ENCODE measurements around the gene ARID1B. TPM values are rescaled to one million over a fixed set of nuclear protein-coding genes. Genes with fewer than 3 reads are reported as not detected.

The ARID1B gene
- total RNA-seq, 2 donors from 2014 or later, result 74.0 to 110 TPM

- TF ChIP-seq CTCF (conservative IDR thresholded peaks at IDR 0.05), result no peak
- H3K4me3 ChIP-seq (ENCODE audit: low read length), result no peak overlapping the region
- H3K27me3 Mint-ChIP-seq (ENCODE audit: insufficient read depth), result no peaks in the 10 kb centered on the region
- H3K27ac Mint-ChIP-seq, result no peak overlapping the region
- no peaks in the 10 kb centered on the region for H3K9me3 Mint-ChIP-seq
- WGBS, 2 experiments (ENCODE audit: insufficient coverage in 1 of 2, insufficient read length in 1 of 2), result 80 to 100% methylated on average over 1 of the region's 2 CpGs
- H3K4me1 Mint-ChIP-seq, result peaks cover 33% of the 10 kb centered on the region
- DNase-seq, result no peak
- H3K4me3 Mint-ChIP-seq, result no peak overlapping the region
- H3K27ac ChIP-seq (ENCODE audit: low read depth, low read length), result no peak overlapping the region
- no peak overlapping the region for H3K9ac ChIP-seq (ENCODE audit: extremely low read depth, low read length, poor library complexity, severe bottlenecking)
- H3K36me3 Mint-ChIP-seq (ENCODE audit: low read depth), result peaks cover 11% of the 10 kb centered on the region
- H3K36me3 ChIP-seq (ENCODE audit: control insufficient read depth, insufficient read depth, low read length), result no peaks in the 10 kb centered on the region
- no peaks in the 10 kb centered on the region for H3K27me3 ChIP-seq (ENCODE audit: control insufficient read depth, insufficient read depth, low read length, poor library complexity, severe bottlenecking)
- no peaks in the 10 kb centered on the region for H3K9me3 ChIP-seq (ENCODE audit: control insufficient read depth, low read length)
- H3K4me1 ChIP-seq (ENCODE audit: control insufficient read depth, insufficient read depth, low read length), result peaks cover 8% of the 10 kb centered on the region
Observed at GRCh38 chr6:157072128-157072527, 294.9 kb downstream of the ARID1B start.

GRCh38 chr6:157073596-157073995 lies 296.4 kb downstream of the ARID1B start:
- Mint-ChIP-seq H3K27ac (peak overlapping the region; percentile 67), H3K27me3 (ENCODE audit: insufficient read depth) (no peaks in the 10 kb centered on the region), H3K36me3 (ENCODE audit: low read depth) (peaks cover 11% of the 10 kb centered on the region), H3K9me3 (no peaks in the 10 kb centered on the region), H3K4me3 (no peak overlapping the region), H3K4me1 (peaks cover 33% of the 10 kb centered on the region)
- Histone ChIP-seq H3K27ac (ENCODE audit: low read depth, low read length) (no peak overlapping the region), H3K4me3 (ENCODE audit: low read length) (no peak overlapping the region), H3K4me1 (ENCODE audit: control insufficient read depth, insufficient read depth, low read length) (peaks cover 6% of the 10 kb centered on the region), H3K36me3 (ENCODE audit: control insufficient read depth, insufficient read depth, low read length) (no peaks in the 10 kb centered on the region), H3K27me3 (ENCODE audit: control insufficient read depth, insufficient read depth, low read length, poor library complexity, severe bottlenecking) (no peaks in the 10 kb centered on the region), H3K9me3 (ENCODE audit: control insufficient read depth, low read length) (no peaks in the 10 kb centered on the region), H3K9ac (ENCODE audit: extremely low read depth, low read length, poor library complexity, severe bottlenecking) (no peak overlapping the region)
- DNase-seq, result no peak
- peak; percentile 17 for TF ChIP-seq CTCF (conservative IDR thresholded peaks at IDR 0.05)
- WGBS, 2 experiments (ENCODE audit: insufficient coverage in 1 of 2, insufficient read length in 1 of 2), result 78 to 81% methylated on average over 2 to 4 of the region's 4 CpGs

GRCh38 chr6:157074969-157075368 lies 297.8 kb downstream of the ARID1B start:
- no peak for TF ChIP-seq CTCF (conservative IDR thresholded peaks at IDR 0.05)
- Mint-ChIP-seq H3K27me3 (ENCODE audit: insufficient read depth) (no peaks in the 10 kb centered on the region), H3K36me3 (ENCODE audit: low read depth) (peaks cover 11% of the 10 kb centered on the region), H3K27ac (no peak overlapping the region), H3K9me3 (no peaks in the 10 kb centered on the region), H3K4me3 (no peak overlapping the region), H3K4me1 (peaks cover 28% of the 10 kb centered on the region)
- WGBS, 2 experiments (ENCODE audit: insufficient coverage in 1 of 2, insufficient read length in 1 of 2), result 100% methylated on average over 1 of the region's 1 CpG; no CpG with 5 or more reads in 1 of the 2 experiments
- H3K9me3 ChIP-seq (ENCODE audit: control insufficient read depth, low read length), result no peaks in the 10 kb centered on the region
- H3K4me1 ChIP-seq (ENCODE audit: control insufficient read depth, insufficient read depth, low read length), result peaks cover 6% of the 10 kb centered on the region
- no peak overlapping the region for H3K4me3 ChIP-seq (ENCODE audit: low read length)
- H3K9ac ChIP-seq (ENCODE audit: extremely low read depth, low read length, poor library complexity, severe bottlenecking), result no peak overlapping the region
- H3K27me3 ChIP-seq (ENCODE audit: control insufficient read depth, insufficient read depth, low read length, poor library complexity, severe bottlenecking), result no peaks in the 10 kb centered on the region
- no peaks in the 10 kb centered on the region for H3K36me3 ChIP-seq (ENCODE audit: control insufficient read depth, insufficient read depth, low read length)
- H3K27ac ChIP-seq (ENCODE audit: low read depth, low read length), result no peak overlapping the region
- no peak for DNase-seq

Data from endodermal cell (in vitro differentiated cells).